ENCODE measurements around the gene KCNK6. TPM values are rescaled to one million over a fixed set of nuclear protein-coding genes. Genes with fewer than 3 reads are reported as not detected.

The KCNK6 gene
- total RNA-seq, 1 experiment from 2014 or later = 6.1 TPM

- Mint-ChIP-seq H3K27me3 (ENCODE audit: insufficient read depth, unreplicated experiment) (no peaks in the 10 kb centered on the region), H3K36me3 (ENCODE audit: insufficient read depth, unreplicated experiment) (peaks cover 27% of the 10 kb centered on the region), H3K27ac (ENCODE audit: unreplicated experiment) (no peak overlapping the region), H3K4me3 (ENCODE audit: unreplicated experiment) (no peak overlapping the region), H3K4me1 (ENCODE audit: low read depth, unreplicated experiment) (peaks cover 6% of the 10 kb centered on the region), H3K9me3 (ENCODE audit: unreplicated experiment) (no peaks in the 10 kb centered on the region)
- Histone ChIP-seq H3K4me1 (peaks cover 23% of the 10 kb centered on the region), H3K9me3 (no peaks in the 10 kb centered on the region), H3K27me3 (replicated peaks; ENCODE audit: control insufficient read depth, insufficient read depth, low read length) (no peaks in the 10 kb centered on the region), H3K36me3 (ENCODE audit: control insufficient read depth, insufficient read depth, low read length) (no peaks in the 10 kb centered on the region), H3K4me3 (ENCODE audit: low read depth, low read length) (no peak overlapping the region)
- BruUV-seq (replicated peaks) = no TSS peak
- ChIA-PET POLR2A (no interaction called here), CTCF (no interaction called here)
- no peak for DNase-seq
- intact Hi-C loops (cut with micrococcal nuclease; ENCODE audit: unreplicated experiment) = no loop called here
- TF ChIP-seq, protein P1, sequence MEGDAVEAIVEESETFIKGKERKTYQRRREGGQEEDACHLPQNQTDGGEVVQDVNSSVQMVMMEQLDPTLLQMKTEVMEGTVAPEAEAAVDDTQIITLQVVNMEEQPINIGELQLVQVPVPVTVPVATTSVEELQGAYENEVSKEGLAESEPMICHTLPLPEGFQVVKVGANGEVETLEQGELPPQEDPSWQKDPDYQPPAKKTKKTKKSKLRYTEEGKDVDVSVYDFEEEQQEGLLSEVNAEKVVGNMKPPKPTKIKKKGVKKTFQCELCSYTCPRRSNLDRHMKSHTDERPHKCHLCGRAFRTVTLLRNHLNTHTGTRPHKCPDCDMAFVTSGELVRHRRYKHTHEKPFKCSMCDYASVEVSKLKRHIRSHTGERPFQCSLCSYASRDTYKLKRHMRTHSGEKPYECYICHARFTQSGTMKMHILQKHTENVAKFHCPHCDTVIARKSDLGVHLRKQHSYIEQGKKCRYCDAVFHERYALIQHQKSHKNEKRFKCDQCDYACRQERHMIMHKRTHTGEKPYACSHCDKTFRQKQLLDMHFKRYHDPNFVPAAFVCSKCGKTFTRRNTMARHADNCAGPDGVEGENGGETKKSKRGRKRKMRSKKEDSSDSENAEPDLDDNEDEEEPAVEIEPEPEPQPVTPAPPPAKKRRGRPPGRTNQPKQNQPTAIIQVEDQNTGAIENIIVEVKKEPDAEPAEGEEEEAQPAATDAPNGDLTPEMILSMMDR (IDR thresholded peaks at IDR 0.05; ENCODE audit: insufficient read depth in 1 of 2, low read depth in 1 of 2, low read length in 1 of 2, severe bottlenecking in 1 of 2, unreplicated experiment in 1 of 2) = no peak
Measured at GRCh38 chr19:38308006-38308766, 11.5 kb upstream of the KCNK6 start.

- Mint-ChIP-seq H3K27ac (ENCODE audit: unreplicated experiment) (no peak overlapping the region), H3K4me1 (ENCODE audit: low read depth, unreplicated experiment) (peaks cover 6% of the 10 kb centered on the region), H3K9me3 (ENCODE audit: unreplicated experiment) (no peaks in the 10 kb centered on the region), H3K36me3 (ENCODE audit: insufficient read depth, unreplicated experiment) (peaks cover 19% of the 10 kb centered on the region), H3K4me3 (ENCODE audit: unreplicated experiment) (no peak overlapping the region), H3K27me3 (ENCODE audit: insufficient read depth, unreplicated experiment) (no peaks in the 10 kb centered on the region)
- Histone ChIP-seq H3K4me1 (peaks cover 15% of the 10 kb centered on the region), H3K9me3 (no peaks in the 10 kb centered on the region), H3K36me3 (ENCODE audit: control insufficient read depth, insufficient read depth, low read length) (no peaks in the 10 kb centered on the region), H3K4me3 (ENCODE audit: low read depth, low read length) (no peak overlapping the region), H3K27me3 (replicated peaks; ENCODE audit: control insufficient read depth, insufficient read depth, low read length) (no peaks in the 10 kb centered on the region)
- BruUV-seq (replicated peaks) = no TSS peak
- CTCF ChIA-PET = interaction anchor here (0.6 kb wide), 2 partner anchors 53 to 66 kb away, joined by 3 to 4 read pairs; no protein-coding TSS in a partner anchor
- DNase-seq = no peak
- POLR2A ChIA-PET = no interaction called here
- TF ChIP-seq, protein P1 (IDR thresholded peaks at IDR 0.05; ENCODE audit: insufficient read depth in 1 of 2, low read depth in 1 of 2, low read length in 1 of 2, severe bottlenecking in 1 of 2, unreplicated experiment in 1 of 2) = no peak
- intact Hi-C loops (cut with micrococcal nuclease; ENCODE audit: unreplicated experiment) = no loop called here
Measured at GRCh38 chr19:38308926-38309614, 10.6 kb upstream of the KCNK6 start.

DNA sequence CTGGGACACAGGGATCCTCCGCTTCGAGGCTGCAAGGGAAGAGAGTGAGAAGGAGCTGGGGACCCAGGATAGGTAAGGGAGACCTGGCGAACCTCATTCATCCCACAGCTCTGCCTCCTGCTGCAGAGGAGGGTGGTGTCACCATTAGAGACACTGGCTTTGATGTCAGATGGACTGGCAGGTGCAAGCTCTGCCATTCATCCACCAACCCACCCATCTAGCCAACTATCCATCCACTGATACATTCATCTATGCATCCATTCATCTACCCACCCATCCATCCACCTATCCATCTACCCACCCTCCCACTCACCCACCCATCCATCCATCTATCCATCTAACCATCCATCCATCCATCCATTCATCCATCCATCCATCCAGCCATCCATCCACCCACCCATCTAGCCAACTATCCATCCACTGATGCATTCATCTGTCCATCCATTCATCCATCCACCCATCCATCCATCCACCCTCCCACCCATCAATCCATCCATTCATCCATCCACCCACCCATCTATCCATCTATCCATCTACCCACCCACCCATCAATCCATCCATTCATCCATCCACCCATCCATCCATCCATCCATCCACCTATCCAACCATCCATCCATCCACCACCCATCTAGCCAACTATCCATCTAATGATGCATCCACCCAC lies 9.9 kb upstream of the KCNK6 start:
- H3K27ac Mint-ChIP-seq (ENCODE audit: unreplicated experiment) = no peak overlapping the region
- H3K9me3 ChIP-seq = no peaks in the 10 kb centered on the region
- H3K4me1 ChIP-seq = peaks cover 8% of the 10 kb centered on the region
- TF ChIP-seq, protein P1 (IDR thresholded peaks at IDR 0.05; ENCODE audit: insufficient read depth in 1 of 2, low read depth in 1 of 2, low read length in 1 of 2, severe bottlenecking in 1 of 2, unreplicated experiment in 1 of 2) = no peak
- intact Hi-C loops (cut with micrococcal nuclease; ENCODE audit: unreplicated experiment) = no loop called here
- peaks cover 16% of the 10 kb centered on the region for H3K36me3 Mint-ChIP-seq (ENCODE audit: insufficient read depth, unreplicated experiment)
- no peaks in the 10 kb centered on the region for H3K9me3 Mint-ChIP-seq (ENCODE audit: unreplicated experiment)
- no peaks in the 10 kb centered on the region for H3K27me3 ChIP-seq (replicated peaks; ENCODE audit: control insufficient read depth, insufficient read depth, low read length)
- no TSS peak for BruUV-seq (replicated peaks)
- H3K36me3 ChIP-seq (ENCODE audit: control insufficient read depth, insufficient read depth, low read length) = no peaks in the 10 kb centered on the region
- no peak overlapping the region for H3K4me3 ChIP-seq (ENCODE audit: low read depth, low read length)
- H3K27me3 Mint-ChIP-seq (ENCODE audit: insufficient read depth, unreplicated experiment) = no peaks in the 10 kb centered on the region
- ChIA-PET POLR2A (no interaction called here), CTCF (no interaction called here)
- peaks cover 6% of the 10 kb centered on the region for H3K4me1 Mint-ChIP-seq (ENCODE audit: low read depth, unreplicated experiment)
- DNase-seq = no peak
- no peak overlapping the region for H3K4me3 Mint-ChIP-seq (ENCODE audit: unreplicated experiment)

Measured in Caco-2 (cell line).